GM18505 (cell line): ENCODE results near the gene ZC3H15.
A peak's percentile ranks its signal among the peaks of the same experiment; 100 is the strongest.
"Not testable (repeated sequence)": the region's sequence is repeated elsewhere in the genome, so short reads cannot be mapped to it uniquely, and the experiment has no call there.

Source experiments
- ATAC-seq: cut with Tn5 transposase; IDR thresholded peaks from one replicate; pipeline ENCODE4 v1.9.1; 2021; ENCODE audit not compliant: unreplicated experiment
- POLR2A ChIP-seq: IDR thresholded peaks from 4 replicates; pipeline ENCODE4 v1.6.1; 2011; ENCODE audit warnings: borderline replicate concordance; ENCODE audit not compliant: insufficient read depth, insufficient read length; ENCODE audit errors: extremely low read depth

ZC3H15 gene

GRCh38 chr2:186485871-186486650 is at the start of gene ZC3H15:
Gene ZC3H15 (plus strand): TSS chr2:186486260. CDS start chr2:186486383, 123 bp downstream.
- ATAC-seq: peak; percentile 90
- peak; percentile 95 for TF ChIP-seq POLR2A

GRCh38 chr2:186437719-186438118 is 48.3 kb upstream of the ZC3H15 start:
- no peak for ATAC-seq
- TF ChIP-seq POLR2A: no peak

GRCh38 chr2:186439673-186440095 is 46.4 kb upstream of the ZC3H15 start:
- not testable (repeated sequence) for ATAC-seq

GRCh38 chr2:186440506-186440905 is 45.6 kb upstream of the ZC3H15 start:
- no peak for ATAC-seq
- TF ChIP-seq POLR2A: no peak

- no peak for ATAC-seq
These were observed 43.2 kb upstream of the ZC3H15 start for GRCh38 chr2:186442885-186443284.

GRCh38 chr2:186443851-186444250 is 42.2 kb upstream of the ZC3H15 start:
- no peak for TF ChIP-seq POLR2A
- ATAC-seq: no peak

More at GRCh38 chr2:186442885-186443284, 43.2 kb upstream of the ZC3H15 start:
- TF ChIP-seq POLR2A: no peak

- TF ChIP-seq POLR2A: no peak
- ATAC-seq: no peak
These were observed 40.6 kb upstream of the ZC3H15 start for GRCh38 chr2:186445506-186445905.

- no peak for ATAC-seq
- no peak for TF ChIP-seq POLR2A
These were observed 30.4 kb upstream of the ZC3H15 start for GRCh38 chr2:186455613-186456012.

GRCh38 chr2:186456941-186457340 is 29.1 kb upstream of the ZC3H15 start:
- ATAC-seq: no peak
- TF ChIP-seq POLR2A: no peak

GRCh38 chr2:186457908-186458307 is 28.2 kb upstream of the ZC3H15 start:
- TF ChIP-seq POLR2A: no peak
- ATAC-seq: no peak

- no peak for TF ChIP-seq POLR2A
- ATAC-seq: no peak
These were observed 27.1 kb upstream of the ZC3H15 start for GRCh38 chr2:186459009-186459408.

- ATAC-seq: peak; percentile 90
- TF ChIP-seq POLR2A: no peak
These were observed 25.6 kb upstream of the ZC3H15 start for GRCh38 chr2:186460465-186460864.

- no peak for TF ChIP-seq POLR2A
- ATAC-seq: no peak
These were observed 19.3 kb upstream of the ZC3H15 start for GRCh38 chr2:186466743-186467142.

- TF ChIP-seq POLR2A: no peak
- ATAC-seq: no peak
These were observed 18.6 kb upstream of the ZC3H15 start for GRCh38 chr2:186467421-186467820.

GRCh38 chr2:186472722-186473493 is 13.2 kb upstream of the ZC3H15 start:
- not testable (repeated sequence) for ATAC-seq

- not testable (repeated sequence) for ATAC-seq
These were observed 11.8 kb upstream of the ZC3H15 start for GRCh38 chr2:186474239-186474638.
